Right renal pelvis (tissue), 4 donors: ENCODE measurements around the gene TCERG1L. TPM values are rescaled to one million over a fixed set of nuclear protein-coding genes. Genes with fewer than 3 reads are reported as not detected.
A peak's percentile ranks its signal among the peaks of the same experiment; 100 is the strongest.

Experiments
- DNase-seq, 4 donors: peaks; one replicate each; pipeline ENCODE4 v3.0.0-alpha.2; 2013; ENCODE audit warnings: low read depth in 4 of 4, low spot score in 3 of 4, missing footprints in 1 of 4
- polyA plus RNA-seq, 4 donors: library from polyadenylated mRNA; unstranded; fragments of 120-200 nt; gene quantifications; one replicate each; pipeline ENCODE4 v1.2.1, GENCODE V29; 2013; ENCODE audit not compliant: insufficient read length in 4 of 4

The TCERG1L gene
- polyA plus RNA-seq, 4 donors, result 1.4 to 2.1 (median 1.8) TPM

DNA sequence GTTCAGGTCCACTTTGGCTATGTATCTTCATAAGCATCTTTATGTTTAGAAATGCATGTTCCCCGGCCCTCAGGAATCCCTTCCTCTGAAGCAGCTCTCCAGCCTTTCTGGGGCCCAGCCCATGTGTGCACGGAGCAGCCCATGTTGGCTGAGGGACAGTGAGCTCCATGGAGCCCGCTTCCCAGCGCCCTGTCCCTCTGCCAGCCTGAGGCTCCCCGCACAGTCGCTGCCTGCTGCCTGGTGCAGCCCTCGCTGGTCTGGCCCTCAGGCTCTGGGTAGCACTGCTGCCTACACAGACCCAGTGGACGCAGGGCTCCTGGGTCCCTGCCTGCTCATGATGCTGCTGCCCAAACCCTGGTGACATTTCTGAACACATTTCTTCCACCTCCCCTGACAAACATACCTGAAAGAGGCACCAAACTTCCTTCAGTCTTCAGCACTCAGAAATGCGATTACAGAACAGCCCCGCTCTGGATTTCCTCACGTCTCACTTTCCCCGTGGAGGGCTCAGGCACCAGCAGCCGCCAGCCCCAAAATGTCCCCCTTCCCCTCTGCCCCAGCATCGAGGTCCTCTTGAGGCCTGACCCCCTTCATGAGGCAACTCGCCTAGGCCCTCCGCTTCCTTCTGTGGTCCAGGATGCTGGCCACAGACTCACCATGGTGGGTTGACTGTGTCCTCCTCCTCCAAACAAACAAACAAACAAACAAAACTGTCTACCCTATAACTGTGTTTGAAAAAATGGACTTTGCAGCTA lies 5.0 kb upstream of the TCERG1L start:
- DNase-seq, result no peak

DNA sequence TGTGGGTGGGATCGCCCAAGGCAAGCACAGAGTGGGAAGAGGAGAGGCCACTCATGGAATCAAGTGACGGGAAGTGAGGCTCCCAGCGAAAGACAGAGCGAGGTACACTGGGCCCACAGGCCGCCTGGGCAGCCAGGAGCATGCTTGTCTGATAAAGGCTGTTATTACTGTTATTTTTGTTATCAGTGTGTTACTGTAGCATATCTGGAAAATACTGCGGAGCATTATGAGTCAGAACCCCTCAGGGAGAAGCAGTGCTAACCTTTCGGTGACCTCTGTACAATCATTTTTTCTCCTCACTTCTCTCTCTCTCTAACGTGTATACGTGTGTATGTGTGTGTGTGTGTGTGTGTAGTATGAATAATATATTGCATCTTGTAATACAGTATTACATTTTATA lies 3.8 kb upstream of the TCERG1L start:
- DNase-seq, result no peak

DNA sequence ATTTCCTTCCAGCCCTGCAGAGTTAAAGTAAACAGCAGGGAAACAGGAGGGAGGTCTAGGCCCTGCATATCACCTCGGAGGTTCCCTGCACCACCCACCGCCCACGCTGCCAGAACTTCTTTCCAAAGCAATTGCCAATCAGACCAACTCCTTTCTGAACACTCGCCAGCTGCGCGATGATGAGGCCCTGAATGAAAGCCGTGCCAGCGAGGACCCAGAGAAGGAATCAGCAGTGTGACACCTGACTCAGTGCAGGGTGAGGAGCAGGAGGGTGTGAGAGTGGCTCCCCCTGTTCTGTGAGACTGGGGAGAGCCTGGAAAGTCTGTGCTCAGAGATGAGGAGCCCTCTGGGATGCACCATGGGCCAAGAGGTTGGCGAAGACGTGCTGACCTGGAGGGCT lies 3.3 kb upstream of the TCERG1L start:
- DNase-seq, result no peak

DNA sequence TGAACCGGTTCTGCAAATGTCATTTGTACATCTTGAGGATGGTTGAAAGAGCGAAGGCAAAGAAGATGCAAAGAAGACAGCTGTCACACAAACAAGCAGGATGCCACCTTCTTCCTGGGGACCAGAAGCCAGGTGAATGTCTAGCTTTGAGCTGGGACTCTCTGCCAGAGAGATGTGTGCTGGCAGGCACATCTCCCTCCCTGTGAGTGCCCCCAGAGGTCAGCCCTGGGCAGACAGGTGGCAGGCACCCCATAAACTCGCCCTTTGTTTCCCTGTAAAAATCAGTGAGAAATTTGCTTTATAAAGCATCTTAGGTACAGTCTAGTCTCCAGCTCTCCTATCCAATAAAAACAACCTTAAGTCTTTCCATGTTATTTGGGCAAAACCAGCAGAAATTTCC lies 2.6 kb upstream of the TCERG1L start:
- DNase-seq, result no peak

- no peak for DNase-seq
Measured at GRCh38 chr10:131313377-131313776, 1.9 kb upstream of the TCERG1L start.

DNA sequence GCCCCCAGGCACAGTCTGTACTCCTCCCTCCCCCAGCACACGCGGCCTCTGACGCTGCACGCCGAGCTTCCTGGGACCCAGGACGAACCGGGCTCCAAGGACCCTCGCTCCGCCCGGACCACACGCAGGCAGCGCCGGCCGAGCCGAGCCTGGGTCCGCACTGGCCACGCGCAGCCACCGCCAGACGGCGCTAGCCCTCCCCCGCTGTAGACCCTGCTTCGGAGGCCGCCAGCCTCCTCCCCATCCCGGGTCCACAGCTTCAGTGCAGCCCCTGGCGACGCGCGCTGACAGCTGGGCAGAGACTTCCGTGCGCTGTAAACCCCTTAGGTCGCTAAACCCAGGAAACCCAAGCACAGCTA lies 936 bp upstream of the TCERG1L start:
- peak; percentile 49 to 61 (median 54) for DNase-seq

DNA sequence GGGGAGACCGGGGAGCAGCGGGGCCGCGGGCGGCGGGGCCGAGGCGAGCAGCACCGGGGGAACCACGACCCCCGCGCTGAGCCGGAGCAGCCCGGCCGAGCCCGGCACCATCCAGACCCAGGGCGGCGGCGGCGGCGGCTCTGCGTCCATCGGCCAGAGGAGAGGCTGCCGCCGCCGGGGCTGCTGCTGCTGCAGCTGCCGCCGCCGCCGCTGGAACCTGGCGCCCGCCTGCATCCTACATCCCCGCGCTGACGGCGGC lies 190 bp downstream of the TCERG1L start:
- DNase-seq, result no peak

DNA sequence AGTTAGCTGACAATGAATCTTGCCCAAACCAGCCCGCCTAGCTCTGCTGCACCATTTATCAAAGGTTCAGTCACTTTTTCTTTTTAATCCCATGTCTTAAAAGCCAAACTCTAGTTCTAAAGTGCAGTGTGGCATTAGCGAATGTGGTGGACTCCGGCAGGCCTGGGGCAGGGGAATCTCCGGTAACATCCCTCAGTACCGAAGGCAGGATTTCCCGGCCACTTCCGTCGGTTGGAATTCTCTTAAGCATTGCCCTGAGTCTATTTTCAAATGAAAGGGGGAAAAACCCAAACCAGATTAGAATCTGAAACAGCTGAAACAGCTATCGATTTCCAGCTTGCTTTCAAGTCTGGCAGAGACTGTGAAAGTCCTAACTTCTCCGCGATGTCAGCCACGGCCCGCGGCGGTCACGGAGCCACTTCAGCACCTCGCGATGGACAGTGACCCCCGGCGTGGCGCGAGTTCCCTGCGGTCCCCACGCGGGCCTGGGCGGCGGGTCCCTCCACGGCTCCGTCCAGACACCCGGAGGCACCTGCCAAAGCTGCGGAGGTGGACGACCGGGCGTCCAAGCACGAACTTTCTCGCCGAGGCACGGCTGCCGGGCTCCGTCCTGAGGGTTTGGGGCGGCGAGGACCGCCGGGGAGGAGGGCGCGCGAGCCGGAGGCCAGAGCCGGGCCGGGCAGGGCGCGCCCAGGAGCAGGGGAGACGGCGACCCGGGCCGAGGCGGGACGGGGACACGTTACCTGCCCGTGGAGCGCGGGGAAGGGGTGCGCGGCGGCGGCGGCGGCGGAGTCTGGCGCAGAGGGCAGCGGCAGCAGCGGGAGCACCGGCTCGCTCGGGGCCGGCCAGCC lies 745 bp downstream of the TCERG1L start:
- peak in 1 of 4 donors; percentile 3 for DNase-seq

- DNase-seq, result no peak
Measured at GRCh38 chr10:131310142-131310541, 1.4 kb downstream of the TCERG1L start.

DNA sequence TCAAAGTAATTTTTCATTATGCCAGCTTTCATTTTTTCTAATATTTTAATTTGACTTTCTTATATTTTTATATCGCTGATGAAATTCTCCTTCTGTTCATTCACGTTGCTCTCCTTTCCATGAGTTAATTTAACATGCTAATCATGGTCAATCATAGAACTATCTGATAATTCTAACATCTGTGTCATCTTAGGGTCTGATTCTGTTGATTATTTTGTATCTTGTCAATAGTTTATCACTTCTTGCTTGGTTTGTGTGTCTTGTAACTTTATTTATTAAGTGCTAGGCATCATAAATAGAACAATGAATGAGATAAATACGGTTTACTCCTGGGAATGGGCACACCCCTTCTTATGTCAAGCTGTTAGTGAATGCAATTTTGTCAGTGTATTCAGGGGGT lies 11.0 kb downstream of the TCERG1L start:
- DNase-seq, result no peak

GRCh38 chr10:131290781-131291180 lies 20.7 kb downstream of the TCERG1L start:
- no peak for DNase-seq

DNA sequence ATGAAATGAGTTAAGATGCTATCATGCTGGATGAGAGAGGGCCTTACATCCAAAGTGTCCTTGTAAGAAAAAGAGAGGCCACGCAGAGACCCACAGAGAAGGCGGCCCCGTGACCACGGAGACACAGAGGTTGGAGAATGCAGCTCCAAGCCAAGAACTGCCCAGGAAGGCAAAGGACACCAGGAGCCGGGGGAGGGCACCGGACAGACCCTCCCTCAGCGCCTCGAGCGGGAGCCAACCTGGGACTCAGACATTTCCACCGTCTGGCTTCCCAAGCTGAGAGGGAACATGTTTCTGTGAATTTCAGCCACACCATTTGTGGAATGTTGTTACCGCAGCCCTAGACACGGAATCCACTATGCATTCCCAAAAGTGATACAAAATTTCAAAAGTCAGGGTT lies 22.9 kb downstream of the TCERG1L start:
- DNase-seq, result no peak

GRCh38 chr10:131282961-131283360 lies 28.6 kb downstream of the TCERG1L start:
- no peak for DNase-seq

- DNase-seq, result no peak
Measured at GRCh38 chr10:131280101-131280500, 31.4 kb downstream of the TCERG1L start.

DNA sequence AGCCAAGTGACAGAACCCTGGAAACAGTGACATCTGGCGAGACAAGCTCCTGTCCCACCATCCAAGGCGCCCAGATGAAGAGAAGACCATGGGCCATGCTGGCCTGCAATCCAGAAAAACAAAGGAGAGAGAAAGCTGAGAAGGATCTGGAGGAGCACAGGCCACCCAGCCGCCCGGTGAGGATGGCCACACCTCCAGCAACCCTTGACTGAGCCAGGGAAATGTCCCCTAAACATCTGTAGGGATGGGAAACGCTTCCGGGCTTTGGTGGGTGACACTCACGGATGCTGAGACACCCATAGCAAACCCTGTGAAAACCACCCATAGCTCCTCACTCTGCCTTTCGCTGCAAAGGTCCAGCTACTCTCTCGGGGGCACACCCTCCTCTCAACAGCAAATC lies 32.0 kb downstream of the TCERG1L start:
- DNase-seq, result no peak

DNA sequence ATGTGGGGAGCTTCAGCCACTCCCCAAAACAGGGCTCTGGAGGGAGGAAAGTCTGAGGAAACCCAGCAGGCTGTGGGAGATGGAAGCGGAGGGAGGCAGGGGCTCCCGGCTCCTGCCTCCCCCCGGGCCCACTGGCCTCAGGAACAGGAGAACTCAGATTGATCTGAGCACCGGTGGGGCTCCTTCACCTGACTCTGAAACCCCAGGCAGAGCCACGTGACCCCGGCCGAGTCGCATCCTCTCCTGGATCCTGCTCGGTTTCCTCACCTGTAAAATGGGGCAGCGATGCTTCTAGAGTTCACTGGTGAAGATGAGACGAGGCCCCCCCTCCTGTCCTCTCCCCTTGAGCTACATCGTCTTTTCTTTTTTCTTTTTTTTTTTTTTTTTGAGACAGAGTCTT lies 33.6 kb downstream of the TCERG1L start:
- no peak for DNase-seq

- DNase-seq, result no peak
Measured at GRCh38 chr10:131277278-131277677, 34.2 kb downstream of the TCERG1L start.

- DNase-seq, result no peak
Measured at GRCh38 chr10:131275691-131276090, 35.8 kb downstream of the TCERG1L start.

DNA sequence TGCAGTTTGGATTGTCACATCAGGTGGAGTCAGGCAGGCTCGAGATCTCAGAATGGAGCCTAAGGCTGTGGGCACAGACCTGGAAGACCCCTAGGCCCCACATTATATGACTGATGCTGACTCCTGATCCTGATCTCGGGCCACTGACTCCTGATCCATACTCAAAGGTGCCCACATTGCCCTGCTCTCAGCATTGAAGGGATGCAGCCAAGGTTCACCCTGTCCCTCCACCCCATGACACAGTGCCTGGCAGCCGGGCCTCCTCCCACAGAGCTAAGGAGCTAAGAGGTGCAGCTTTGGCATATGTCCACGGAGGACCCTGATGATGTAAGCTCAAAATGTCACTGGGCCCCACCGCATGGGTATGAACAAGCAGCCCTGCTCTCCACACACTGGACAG lies 36.6 kb downstream of the TCERG1L start:
- DNase-seq, result no peak

GRCh38 chr10:131274133-131274880 lies 37.2 kb downstream of the TCERG1L start:
- DNase-seq, result no peak

GRCh38 chr10:131273476-131273875 lies 38.0 kb downstream of the TCERG1L start:
- DNase-seq, result no peak
